Measurements from ENCODE around the gene CMKLR1. TPM values are rescaled to one million over a fixed set of nuclear protein-coding genes. Genes with fewer than 3 reads are reported as not detected.

CMKLR1 gene
- total RNA-seq, 2 donors from 2014 or later = 11.3 to 16.1 TPM

DNA sequence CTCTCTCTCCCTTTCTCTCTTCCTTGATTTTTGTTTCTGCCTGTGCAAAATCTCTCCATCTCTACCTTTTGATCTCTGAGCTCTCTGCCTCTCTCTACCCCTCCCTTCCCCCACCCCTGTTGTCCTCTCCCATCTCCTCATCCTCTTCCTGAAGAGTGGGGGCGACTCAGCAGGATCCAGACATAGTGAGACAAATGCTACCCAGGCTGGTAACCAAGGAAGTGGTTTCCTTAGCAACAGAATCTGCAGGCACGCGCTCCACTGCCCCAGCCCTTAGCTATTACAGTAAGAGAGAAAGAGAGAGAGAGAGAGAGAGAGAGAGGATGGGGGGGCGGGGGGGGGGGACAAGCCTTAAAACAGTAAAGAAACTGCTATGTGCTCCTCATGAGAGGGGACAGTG lies 85.6 kb downstream of the CMKLR1 start:
- ATAC-seq = no peak
- intact Hi-C loops (cut with DNase I) = no loop called here
- no peak for DNase-seq

DNA sequence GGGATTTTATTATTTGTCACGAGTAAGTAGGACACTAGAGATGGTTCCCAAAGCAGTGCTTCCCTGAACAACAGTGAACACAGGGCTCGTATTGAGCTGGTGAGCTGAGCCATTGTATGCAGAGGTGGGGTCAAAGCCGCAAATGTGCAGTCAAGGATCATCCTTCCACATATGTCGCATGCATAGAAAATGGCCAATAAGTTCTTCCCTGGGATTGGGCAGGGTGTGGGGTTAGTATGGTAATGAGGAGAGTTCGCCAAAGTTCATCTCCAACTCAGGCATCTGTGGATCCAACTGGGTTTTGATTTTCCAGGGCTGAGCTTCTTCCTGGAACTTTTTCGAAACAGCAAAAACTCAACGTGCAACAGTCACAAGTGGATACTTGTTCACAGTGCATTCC lies 86.6 kb downstream of the CMKLR1 start:
- intact Hi-C loops (cut with DNase I) = no loop called here
- ATAC-seq (no peak), DNase-seq (no peak)

DNA sequence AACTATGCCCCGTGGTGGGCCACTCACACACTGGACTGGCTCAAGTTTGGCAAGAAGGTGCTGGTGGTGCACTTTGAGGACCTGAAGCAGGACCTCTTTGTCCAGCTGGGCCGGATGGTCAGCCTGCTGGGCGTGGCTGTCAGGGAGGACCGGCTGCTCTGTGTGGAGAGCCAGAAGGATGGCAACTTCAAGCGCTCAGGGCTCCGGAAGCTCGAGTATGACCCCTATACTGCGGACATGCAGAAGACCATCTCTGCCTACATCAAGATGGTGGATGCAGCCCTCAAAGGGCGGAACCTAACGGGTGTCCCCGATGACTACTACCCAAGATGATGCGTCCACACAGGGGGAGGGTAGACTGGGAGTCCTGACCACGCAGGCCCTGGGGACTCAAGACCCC lies 91.1 kb downstream of the CMKLR1 start:
- intact Hi-C loops (cut with DNase I) = no loop called here
- DNase-seq (no peak), ATAC-seq (no peak)

DNA sequence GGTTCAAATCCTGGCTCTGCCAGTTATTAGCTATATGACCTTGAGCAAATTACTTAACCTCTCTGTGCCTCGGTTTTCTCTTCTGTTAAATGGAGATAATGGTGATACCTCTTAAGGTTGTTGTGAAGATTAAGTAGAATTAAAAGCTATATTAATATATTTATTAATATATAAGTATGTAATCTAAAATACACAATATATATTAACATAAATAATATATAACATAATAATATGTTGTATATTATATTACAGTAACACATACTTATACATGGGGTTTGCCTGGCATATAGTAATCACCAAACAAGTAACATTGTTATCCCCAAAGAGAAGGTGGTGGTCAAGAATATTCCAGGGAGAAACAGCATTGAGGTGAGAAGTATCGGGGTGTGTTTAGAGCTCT lies 92.0 kb downstream of the CMKLR1 start:
- intact Hi-C loops (cut with DNase I) = no loop called here
- DNase-seq (no peak), ATAC-seq (no peak)

DNA sequence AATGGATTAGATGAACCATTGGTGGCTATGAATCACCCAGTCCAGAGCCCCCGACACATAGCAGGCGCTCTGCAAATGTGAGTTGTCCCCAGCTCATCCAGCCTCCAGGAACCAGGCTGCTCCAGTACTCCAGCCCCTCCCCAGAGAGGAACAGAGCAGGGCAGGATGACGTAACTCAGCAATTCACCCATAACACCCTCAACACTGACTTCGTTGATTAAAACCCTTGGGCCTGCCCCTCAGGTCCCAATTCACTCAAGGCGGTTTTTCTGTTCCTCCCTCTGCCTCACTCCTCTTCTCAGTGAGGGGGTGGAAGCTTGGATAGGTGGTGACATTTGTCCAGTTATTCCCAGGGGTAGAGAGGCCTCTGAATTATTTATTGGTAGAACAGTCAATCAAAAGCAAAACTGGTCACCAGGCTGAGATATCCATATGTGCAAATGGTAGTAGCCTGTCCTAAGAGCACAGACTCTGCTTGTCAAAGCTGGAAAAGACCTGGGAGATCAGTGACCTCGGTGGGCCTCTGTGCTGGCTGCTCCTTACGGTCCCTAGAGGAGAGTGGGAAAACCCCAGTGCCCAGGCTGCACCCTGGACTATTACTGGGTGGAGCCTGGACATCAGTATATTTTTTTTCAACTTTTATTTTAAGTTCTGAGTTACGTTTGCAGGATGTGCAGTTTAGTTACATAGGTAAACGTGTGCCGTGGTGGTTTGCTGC lies 97.0 kb downstream of the CMKLR1 start:
- intact Hi-C loops (cut with DNase I) = no loop called here
- DNase-seq (no peak), ATAC-seq (no peak)

DNA sequence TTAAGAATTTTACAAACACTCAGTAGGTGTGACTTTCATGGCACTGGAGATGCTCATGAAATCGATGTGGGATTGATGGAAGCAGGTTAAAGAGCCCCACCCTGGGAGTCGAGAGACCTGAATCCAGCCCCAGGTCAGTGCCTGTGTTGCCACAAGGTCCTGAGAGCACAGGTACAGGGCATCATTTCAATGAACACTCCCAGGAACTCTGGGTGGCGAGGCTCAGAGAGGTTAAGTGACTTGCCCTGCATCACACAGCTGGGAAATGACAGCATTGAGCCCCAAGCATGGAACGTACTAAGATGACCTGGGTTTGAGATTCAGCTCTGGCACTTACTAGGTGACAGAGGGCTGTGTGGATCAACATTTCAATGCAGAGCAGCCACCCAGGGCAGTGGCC lies 98.2 kb downstream of the CMKLR1 start:
- intact Hi-C loops (cut with DNase I) = no loop called here
- no peak for ATAC-seq

DNA sequence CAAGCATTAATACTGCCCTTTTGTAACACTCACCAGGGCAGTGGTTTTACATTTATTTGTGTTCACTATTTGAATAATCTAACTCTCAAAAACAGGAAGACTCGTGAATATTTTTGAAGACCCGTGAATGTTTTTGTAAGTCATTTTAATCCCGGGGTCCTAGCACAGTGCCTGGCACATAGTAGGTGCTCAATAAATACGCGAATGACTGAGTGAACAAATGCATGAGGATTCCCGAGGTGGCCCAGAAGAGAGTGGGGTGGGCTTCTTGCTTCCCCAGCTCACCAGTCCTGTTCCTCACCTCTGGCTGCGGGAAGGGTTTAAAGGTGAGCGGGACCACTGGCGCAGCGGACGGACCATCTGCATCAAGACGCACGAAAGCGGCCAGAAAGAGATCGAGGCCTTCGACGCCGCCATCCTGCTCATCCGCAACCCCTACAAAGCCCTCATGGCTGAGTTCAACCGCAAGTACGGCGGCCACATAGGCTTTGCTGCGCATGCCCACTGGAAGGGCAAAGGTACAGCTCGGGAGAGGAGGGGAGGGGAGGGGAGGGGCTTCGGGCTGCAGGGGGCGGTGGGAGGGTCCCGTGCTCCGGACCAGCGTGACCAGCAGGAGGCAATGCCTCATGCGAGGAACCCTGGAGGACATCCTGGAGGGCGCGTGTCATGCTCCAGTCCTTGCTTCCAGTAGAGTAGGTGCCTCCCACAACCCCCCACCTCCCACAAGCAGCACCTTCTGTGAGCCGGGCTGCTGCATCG lies 98.9 kb downstream of the CMKLR1 start:
- DNase-seq (no peak), ATAC-seq (no peak)
- intact Hi-C loops (cut with DNase I) = no loop called here

More for the DNA sequence above, 98.2 kb downstream of the CMKLR1 start:
- DNase-seq = no peak

DNA sequence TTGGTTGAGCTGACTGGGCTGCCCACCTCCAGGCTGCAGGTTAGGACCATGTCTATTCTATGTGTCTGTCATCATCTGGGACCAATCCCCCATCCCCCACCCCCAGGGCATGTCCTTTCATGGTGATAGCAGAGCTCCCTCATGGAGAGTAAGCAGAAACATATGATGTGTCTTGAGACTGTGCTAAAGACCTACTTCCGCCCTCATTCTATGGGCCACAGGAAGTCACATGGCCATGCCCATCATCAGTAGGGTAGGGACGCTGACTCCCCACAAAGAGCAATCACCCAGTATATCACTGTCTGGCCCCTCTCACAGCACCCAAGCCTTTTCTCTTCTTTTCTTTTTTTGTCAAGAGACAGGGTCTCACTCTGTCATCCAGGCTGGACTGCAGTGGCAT lies 99.7 kb downstream of the CMKLR1 start:
- ATAC-seq (no peak), DNase-seq (no peak)
- intact Hi-C loops (cut with DNase I) = loop anchor here in 1 of 2 donors (10.0 kb wide), 1 partner anchor 215 kb away; no protein-coding TSS in a partner anchor

DNA sequence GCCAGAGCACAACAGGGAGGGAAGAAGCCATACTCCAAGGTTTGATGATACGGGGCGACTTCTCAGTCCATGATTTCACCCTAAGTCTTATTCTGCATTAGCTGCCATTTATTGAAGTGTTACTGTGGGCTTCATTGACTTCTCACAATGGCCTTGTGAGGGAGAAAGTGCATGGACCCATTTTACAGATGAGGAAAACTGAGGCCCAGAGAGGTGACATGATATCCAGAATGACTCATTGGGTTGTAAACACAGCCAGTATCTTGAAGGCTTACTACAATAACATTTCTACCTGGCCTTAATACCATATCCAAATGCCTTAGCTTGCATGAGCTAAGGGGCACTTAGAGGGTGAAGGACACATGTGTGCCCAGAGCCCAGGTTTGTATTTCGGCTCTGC lies 100.6 kb downstream of the CMKLR1 start:
- ATAC-seq (no peak), DNase-seq (no peak)
- intact Hi-C loops (cut with DNase I) = loop anchor here in 1 of 2 donors (10.0 kb wide), 1 partner anchor 216 kb away; no protein-coding TSS in a partner anchor

Other genes with a start within 250 kb of the CMKLR1 start
- gene WSCD2, start 210.0 kb downstream of the CMKLR1 start, total RNA-seq = under 1 TPM in 1 of 2 donors, not detected in 1; 0.44 TPM
- 1 to 10 TPM; 4.6 to 6.3 TPM for gene FICD, start 176.0 kb upstream of the CMKLR1 start, total RNA-seq
- 10 to 100 TPM; 24.5 to 25.3 TPM for gene SART3, start 221.9 kb upstream of the CMKLR1 start, total RNA-seq
- gene ISCU, start 223.3 kb upstream of the CMKLR1 start, total RNA-seq = 100 to 1,000 TPM; 241 to 261 TPM